K562 (cell line): Measurements from ENCODE around the gene JMJD1C. TPM values are rescaled to one million over a fixed set of nuclear protein-coding genes. Genes with fewer than 3 reads are reported as not detected.

Experiments
- ELF1 ChIP-seq: fragments of 200-800 bp; sonication (Bioruptor generic); IDR thresholded peaks from 2 replicates; pipeline ENCODE4 v1.6.1; 2016; ENCODE audit warnings: missing genetic modification characterization, missing compliant biosample characterization
- ETV5 ChIP-seq: sonication (generic); formaldehyde crosslinking; IDR thresholded peaks from 2 replicates; pipeline ENCODE4 v1.4.0; 2020; ENCODE audit warnings: low read depth, mild to moderate bottlenecking, missing genetic modification reagents
- L3MBTL2 ChIP-seq: fragments of 450-650 bp; IDR thresholded peaks from 2 replicates; pipeline ENCODE4 v1.6.1; 2016; ENCODE audit warnings: mild to moderate bottlenecking, moderate library complexity
- NR2C1 ChIP-seq, 2 experiments: fragments of 450-650 bp; IDR thresholded peaks; 2 replicates each; pipeline ENCODE4 v1.6.1; 2017; ENCODE audit warnings: mild to moderate bottlenecking in 2 of 2, antibody characterized with exemption in 1 of 2, inconsistent platforms in 1 of 2, missing compliant biosample characterization in 1 of 2, missing genetic modification characterization in 1 of 2
- NUFIP1 ChIP-seq: fragments of 450-650 bp; IDR thresholded peaks from 2 replicates; pipeline ENCODE4 v1.6.1; 2018; ENCODE audit not compliant: partially characterized antibody
- PHF20 ChIP-seq: fragments of 450-650 bp; IDR thresholded peaks from 2 replicates; pipeline ENCODE4 v1.6.1; 2018; ENCODE audit not compliant: partially characterized antibody
- POU5F1 ChIP-seq: fragments of 150-350 bp; IDR thresholded peaks from 2 replicates; pipeline ENCODE4 v1.6.1; 2014; ENCODE audit warnings: borderline replicate concordance, low read length, low read depth, mild to moderate bottlenecking; ENCODE audit not compliant: partially characterized antibody
- RNF2 ChIP-seq: sonication (generic); IDR thresholded peaks from 2 replicates; pipeline ENCODE4 v1.6.1; 2016
- SLC30A9 ChIP-seq: fragments of 250-450 bp; sonication (Bioruptor Pico); IDR thresholded peaks from 2 replicates; pipeline ENCODE4 v1.8.0; 2022; ENCODE audit warnings: mild to moderate bottlenecking, moderate library complexity
- SRSF3 ChIP-seq: fragments of 200-400 bp; formaldehyde crosslinking; IDR thresholded peaks from 2 replicates; pipeline ENCODE4 v1.6.1; 2016; ENCODE audit warnings: mild to moderate bottlenecking, low read length, moderate library complexity; ENCODE audit not compliant: insufficient read depth
- TAF9B ChIP-seq: fragments of 450-650 bp; IDR thresholded peaks from 2 replicates; pipeline ENCODE4 v1.6.1; 2018; ENCODE audit warnings: mild to moderate bottlenecking; ENCODE audit not compliant: partially characterized antibody
- ZBTB17 ChIP-seq: fragments of 450-650 bp; formaldehyde crosslinking; IDR thresholded peaks from 2 replicates; pipeline ENCODE4 v1.4.0; 2020; ENCODE audit warnings: mild to moderate bottlenecking
- ZFPM2 ChIP-seq: fragments of 250-450 bp; sonication (Bioruptor Pico); IDR thresholded peaks from 2 replicates; pipeline ENCODE4 v1.5.1; 2022; ENCODE audit warnings: mild to moderate bottlenecking
- ZFX ChIP-seq: sonication (generic); formaldehyde crosslinking; IDR thresholded peaks from 2 replicates; pipeline ENCODE4 v1.8.0; 2022; ENCODE audit warnings: mild to moderate bottlenecking, missing genetic modification reagents, moderate library complexity
- ZKSCAN1 ChIP-seq: fragments of 150-350 bp; IDR thresholded peaks from 2 replicates; pipeline ENCODE4 v1.6.1; 2016; ENCODE audit warnings: low read depth, low read length
- ZNF436 ChIP-seq: fragments of 250-450, 450-650 bp; sonication (Bioruptor Pico); formaldehyde crosslinking; IDR thresholded peaks from 2 replicates; pipeline ENCODE4 v1.7.0; 2020; ENCODE audit warnings: mild to moderate bottlenecking
- ZNF445 ChIP-seq: fragments of 250-450 bp; sonication (Bioruptor Pico); IDR thresholded peaks from 2 replicates; pipeline ENCODE4 v1.4.0; 2020; ENCODE audit warnings: low read depth, mild to moderate bottlenecking, moderate library complexity
- ZNF764 ChIP-seq: fragments of 250-450 bp; sonication (Bioruptor Pico); IDR thresholded peaks from 2 replicates; pipeline ENCODE4 v1.4.0; 2020; ENCODE audit warnings: low read depth, mild to moderate bottlenecking, moderate library complexity
- polyA plus RNA-seq, 8 experiments: library from polyadenylated mRNA; depleted of rRNA in 4 of 8; stranded (reverse) in 5 of 8; unstranded in 3 of 8; fragments of >200 nt; fragmentation: Nextera tagmentation in 2 of 8; fragmentation: Illumina TruSeq in 1 of 8; extraction: Ambion mirVana in 2 of 8; extraction: Trizol in 1 of 8; gene quantifications; 2 replicates each; pipeline versions ENCODE4 v1.2.1 to v1.2.3, GENCODE V29; 2011 to 2014; ENCODE audit warnings: inconsistent platforms in 1 of 8, missing spikeins in 1 of 8
- total RNA-seq, 7 experiments: library from RNA; depleted of rRNA in 6 of 7; stranded (reverse); fragments of >200 nt in 6 of 7; fragmentation: Illumina TruSeq in 2 of 7; extraction: Trizol in 2 of 7; gene quantifications; 2 replicates each; pipeline versions ENCODE4 v1.2.1 to v1.2.3, GENCODE V29; 2011 to 2021; ENCODE audit warnings: low replicate concordance in 1 of 7
- TF ChIP-seq, protein P1 (sequence below): sonication (generic); formaldehyde crosslinking; IDR thresholded peaks from 2 replicates; pipeline ENCODE4 v1.8.1; 2023; ENCODE audit warnings: mild to moderate bottlenecking, missing genetic modification reagents
- TF ChIP-seq, protein P2 (sequence below): fragments of 250-450 bp; sonication (Bioruptor Pico); IDR thresholded peaks from 2 replicates; pipeline ENCODE4 v1.4.0; 2020; ENCODE audit warnings: borderline replicate concordance
- TF ChIP-seq, protein P3 (sequence below): sonication (generic); formaldehyde crosslinking; IDR thresholded peaks from 2 replicates; pipeline ENCODE4 v1.8.0; 2023; ENCODE audit warnings: mild to moderate bottlenecking, missing genetic modification reagents
- TF ChIP-seq, protein P4 (sequence below): IDR thresholded peaks from 2 replicates; pipeline ENCODE4 v1.6.1; 2011; ENCODE audit warnings: borderline replicate concordance, low read depth, mild to moderate bottlenecking, moderate library complexity, low read length; ENCODE audit not compliant: insufficient read depth, poor library complexity, severe bottlenecking

Gene JMJD1C
- total and polyA plus RNA-seq, 9 of the 15 experiments (the other 6 are each of a cell fraction or from before 2014, with no cell fraction given): 25.3 to 68.0 (median 47.2) TPM

DNA sequence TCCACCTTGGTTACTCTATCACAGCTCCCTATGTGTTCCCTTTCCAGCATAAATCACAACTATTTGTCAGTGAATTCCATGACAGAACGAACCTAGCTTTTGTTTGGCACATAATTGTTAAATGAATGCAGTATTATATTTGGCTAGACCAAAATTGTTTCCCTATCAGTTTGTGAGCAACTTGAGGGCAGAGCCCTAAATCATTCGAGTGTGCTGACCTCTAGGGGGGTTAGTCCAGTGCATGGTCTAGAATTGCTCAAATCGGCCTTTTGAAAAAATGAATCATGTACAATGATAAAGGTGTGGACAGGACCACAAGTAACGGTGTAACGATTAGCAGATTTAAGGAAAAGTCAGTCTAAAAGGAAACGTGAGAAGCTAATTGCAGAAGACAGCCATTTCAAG is 333.1 kb downstream of the JMJD1C start (continued):
- TF ChIP-seq, protein P1, sequence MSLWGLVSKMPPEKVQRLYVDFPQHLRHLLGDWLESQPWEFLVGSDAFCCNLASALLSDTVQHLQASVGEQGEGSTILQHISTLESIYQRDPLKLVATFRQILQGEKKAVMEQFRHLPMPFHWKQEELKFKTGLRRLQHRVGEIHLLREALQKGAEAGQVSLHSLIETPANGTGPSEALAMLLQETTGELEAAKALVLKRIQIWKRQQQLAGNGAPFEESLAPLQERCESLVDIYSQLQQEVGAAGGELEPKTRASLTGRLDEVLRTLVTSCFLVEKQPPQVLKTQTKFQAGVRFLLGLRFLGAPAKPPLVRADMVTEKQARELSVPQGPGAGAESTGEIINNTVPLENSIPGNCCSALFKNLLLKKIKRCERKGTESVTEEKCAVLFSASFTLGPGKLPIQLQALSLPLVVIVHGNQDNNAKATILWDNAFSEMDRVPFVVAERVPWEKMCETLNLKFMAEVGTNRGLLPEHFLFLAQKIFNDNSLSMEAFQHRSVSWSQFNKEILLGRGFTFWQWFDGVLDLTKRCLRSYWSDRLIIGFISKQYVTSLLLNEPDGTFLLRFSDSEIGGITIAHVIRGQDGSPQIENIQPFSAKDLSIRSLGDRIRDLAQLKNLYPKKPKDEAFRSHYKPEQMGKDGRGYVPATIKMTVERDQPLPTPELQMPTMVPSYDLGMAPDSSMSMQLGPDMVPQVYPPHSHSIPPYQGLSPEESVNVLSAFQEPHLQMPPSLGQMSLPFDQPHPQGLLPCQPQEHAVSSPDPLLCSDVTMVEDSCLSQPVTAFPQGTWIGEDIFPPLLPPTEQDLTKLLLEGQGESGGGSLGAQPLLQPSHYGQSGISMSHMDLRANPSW (CRISPR knock-in tag): no peak; the same call in 1 of the 2 replicates
- TF ChIP-seq ZFPM2 (CRISPR knock-in tag) (no peak), RNF2 (peak; percentile 36; the same call in 1 of the 2 replicates), NUFIP1 (peak; percentile 15), NR2C1 (IDR thresholded peaks at IDR 0.05) (peak; percentile 43; the same call in 1 of the 2 replicates), NR2C1 (tag; IDR thresholded peaks at IDR 0.05) (peak; percentile 80), TAF9B (no peak), ZNF764 (CRISPR knock-in tag) (no peak), POU5F1 (no peak), ELF1 (tag) (no peak), SLC30A9 (no peak), ZNF436 (CRISPR knock-in tag) (no peak), ZFX (CRISPR knock-in tag) (no peak), ZNF445 (no peak), ZKSCAN1 (no peak), ZBTB17 (no peak), L3MBTL2 (no peak), PHF20 (peak; percentile 89), ETV5 (peak; percentile 4; the same call in 1 of the 2 replicates), SRSF3 (no peak)
- TF ChIP-seq, protein P2, sequence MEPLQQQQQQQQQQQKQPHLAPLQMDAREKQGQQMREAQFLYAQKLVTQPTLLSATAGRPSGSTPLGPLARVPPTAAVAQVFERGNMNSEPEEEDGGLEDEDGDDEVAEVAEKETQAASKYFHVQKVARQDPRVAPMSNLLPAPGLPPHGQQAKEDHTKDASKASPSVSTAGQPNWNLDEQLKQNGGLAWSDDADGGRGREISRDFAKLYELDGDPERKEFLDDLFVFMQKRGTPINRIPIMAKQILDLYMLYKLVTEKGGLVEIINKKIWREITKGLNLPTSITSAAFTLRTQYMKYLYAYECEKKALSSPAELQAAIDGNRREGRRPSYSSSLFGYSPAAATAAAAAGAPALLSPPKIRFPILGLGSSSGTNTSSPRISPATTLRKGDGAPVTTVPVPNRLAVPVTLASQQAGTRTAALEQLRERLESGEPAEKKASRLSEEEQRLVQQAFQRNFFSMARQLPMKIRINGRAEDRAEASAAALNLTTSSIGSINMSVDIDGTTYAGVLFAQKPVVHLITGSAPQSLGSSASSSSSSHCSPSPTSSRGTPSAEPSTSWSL: no peak
- TF ChIP-seq, protein P3, sequence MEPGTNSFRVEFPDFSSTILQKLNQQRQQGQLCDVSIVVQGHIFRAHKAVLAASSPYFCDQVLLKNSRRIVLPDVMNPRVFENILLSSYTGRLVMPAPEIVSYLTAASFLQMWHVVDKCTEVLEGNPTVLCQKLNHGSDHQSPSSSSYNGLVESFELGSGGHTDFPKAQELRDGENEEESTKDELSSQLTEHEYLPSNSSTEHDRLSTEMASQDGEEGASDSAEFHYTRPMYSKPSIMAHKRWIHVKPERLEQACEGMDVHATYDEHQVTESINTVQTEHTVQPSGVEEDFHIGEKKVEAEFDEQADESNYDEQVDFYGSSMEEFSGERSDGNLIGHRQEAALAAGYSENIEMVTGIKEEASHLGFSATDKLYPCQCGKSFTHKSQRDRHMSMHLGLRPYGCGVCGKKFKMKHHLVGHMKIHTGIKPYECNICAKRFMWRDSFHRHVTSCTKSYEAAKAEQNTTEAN (CRISPR knock-in tag): no peak
- TF ChIP-seq, protein P4, sequence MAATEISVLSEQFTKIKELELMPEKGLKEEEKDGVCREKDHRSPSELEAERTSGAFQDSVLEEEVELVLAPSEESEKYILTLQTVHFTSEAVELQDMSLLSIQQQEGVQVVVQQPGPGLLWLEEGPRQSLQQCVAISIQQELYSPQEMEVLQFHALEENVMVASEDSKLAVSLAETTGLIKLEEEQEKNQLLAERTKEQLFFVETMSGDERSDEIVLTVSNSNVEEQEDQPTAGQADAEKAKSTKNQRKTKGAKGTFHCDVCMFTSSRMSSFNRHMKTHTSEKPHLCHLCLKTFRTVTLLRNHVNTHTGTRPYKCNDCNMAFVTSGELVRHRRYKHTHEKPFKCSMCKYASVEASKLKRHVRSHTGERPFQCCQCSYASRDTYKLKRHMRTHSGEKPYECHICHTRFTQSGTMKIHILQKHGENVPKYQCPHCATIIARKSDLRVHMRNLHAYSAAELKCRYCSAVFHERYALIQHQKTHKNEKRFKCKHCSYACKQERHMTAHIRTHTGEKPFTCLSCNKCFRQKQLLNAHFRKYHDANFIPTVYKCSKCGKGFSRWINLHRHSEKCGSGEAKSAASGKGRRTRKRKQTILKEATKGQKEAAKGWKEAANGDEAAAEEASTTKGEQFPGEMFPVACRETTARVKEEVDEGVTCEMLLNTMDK: no peak
